Transverse colon (tissue), 4 donors: ENCODE measurements around the gene NPLOC4. TPM values are rescaled to one million over a fixed set of nuclear protein-coding genes. Genes with fewer than 3 reads are reported as not detected.

Experiments used
- DNase-seq: peaks from one replicate; pipeline ENCODE4 v3.0.0-alpha.2; 2019
- H3K27ac ChIP-seq, 4 donors: fragments of 200-600 bp; sonication (generic); 2 replicates each; pipeline ENCODE4 v1.5.1; 2016 to 2018; ENCODE audit warnings: inconsistent platforms in 4 of 4
- H3K27me3 ChIP-seq: fragments of 200-600 bp; sonication (generic); 2 replicates; pipeline ENCODE4 v1.5.1; 2017; ENCODE audit warnings: inconsistent platforms
- H3K36me3 ChIP-seq, 4 donors: fragments of 200-600 bp; sonication (generic); 2 replicates each; pipeline ENCODE4 v1.5.1; 2017 to 2019; ENCODE audit warnings: inconsistent platforms in 4 of 4
- H3K4me1 ChIP-seq, 4 donors: fragments of 200-600 bp; sonication (generic); 2 replicates each; pipeline ENCODE4 v1.5.1; 2017 to 2020; ENCODE audit warnings: inconsistent platforms in 4 of 4
- H3K4me3 ChIP-seq, 4 donors: fragments of 200-600 bp; sonication (generic); 1 replicate in 1 of 4; 2 replicates in 3 of 4; pipeline versions ENCODE4 v1.5.1 to v1.6.1; 2017 to 2019; ENCODE audit warnings: inconsistent platforms in 4 of 4
- H3K9me3 ChIP-seq, 2 donors: fragments of 200-600 bp; sonication (generic); 2 replicates each; pipeline ENCODE4 v1.5.1; 2017 to 2019; ENCODE audit warnings: inconsistent platforms in 2 of 2
- CTCF ChIP-seq, 5 experiments: fragments of 200-600 bp in 3 of 5; fragments of 450-650 bp in 2 of 5; sonication (generic) in 3 of 5; IDR thresholded peaks; 1 replicate in 2 of 5; 2 replicates in 3 of 5; pipeline ENCODE4 v1.5.1; 2016 to 2017; ENCODE audit warnings: antibody characterized with exemption in 5 of 5, inconsistent platforms in 3 of 5, mild to moderate bottlenecking in 2 of 5, moderate library complexity in 1 of 5
- EP300 ChIP-seq: sonication (generic); formaldehyde crosslinking; IDR thresholded peaks from one replicate; pipeline ENCODE4 v1.6.1; 2017; ENCODE audit warnings: antibody characterized with exemption, low read depth
- POLR2A ChIP-seq: fragments of 450-650 bp; IDR thresholded peaks from one replicate; pipeline ENCODE4 v1.6.1; 2016; ENCODE audit warnings: antibody characterized with exemption, mild to moderate bottlenecking, moderate library complexity
- POLR2AphosphoS5 ChIP-seq, 3 donors: sonication (generic); formaldehyde crosslinking; IDR thresholded peaks; one replicate each; pipeline ENCODE4 v1.6.1; 2016; ENCODE audit warnings: antibody characterized with exemption in 3 of 3
- WGBS, 2 donors: methylation state at CpG; one replicate each; pipeline ENCODE4 v1.1.5; 2018; ENCODE audit warnings: low coverage in 1 of 2; 5-methylcytosine and 5-hydroxymethylcytosine counted together
- in situ Hi-C, 4 donors: fragments of 200-750 bp; cut with MboI; loops; one replicate each; pipeline versions ENCODE4 v1.15.0 to v1.15.1; 2017; ENCODE audit warnings: low sequenced_read_pairs in 3 of 4, low pct_ligation_motif_present in 1 of 4, low pct_unique_long_range_greater_than_20kb in 1 of 4
- intact Hi-C: fragments of 100-400 bp; cut with DNase I; formaldehyde crosslinking; loops from one replicate; pipeline ENCODE4 v1.15.1; 2023; ENCODE audit warnings: low total_unique reads
- total RNA-seq, 4 donors: library from RNA; depleted of rRNA; stranded (reverse); fragments of >200 nt; gene quantifications; one replicate each; pipeline ENCODE4 v1.1.0, GENCODE V29; 2016

The NPLOC4 gene
- total RNA-seq, 4 donors from 2014 or later: 59.9 to 323 (median 84.6) TPM

GRCh38 chr17:81524039-81524864, 112.7 kb downstream of the NPLOC4 start:
- Histone ChIP-seq H3K36me3 (no peaks in the 10 kb centered on the region), H3K4me1 (peaks cover 9 to 29% (median 16%) of the 10 kb centered on the region in 4 donors), H3K4me3 (no peak overlapping the region), H3K9me3 (no peaks in the 10 kb centered on the region), H3K27ac (no peak overlapping the region), H3K27me3 (peaks cover 67% of the 10 kb centered on the region)
- intact Hi-C loops (no loop called here), in situ Hi-C loops (no loop called here)
- DNase-seq: no peak
- WGBS, 2 donors: 73% methylated on average over 12 of the region's 18 CpGs; no CpG with 5 or more reads in 1 of the 2 donors
- no peak for TF ChIP-seq POLR2AphosphoS5 (IDR thresholded peaks at IDR 0.05)
- no peak for TF ChIP-seq CTCF (IDR thresholded peaks at IDR 0.05)
- no peak for TF ChIP-seq POLR2A
- no peak for TF ChIP-seq EP300

GRCh38 chr17:81523402-81524038, 113.4 kb downstream of the NPLOC4 start:
- H3K36me3 ChIP-seq: no peaks in the 10 kb centered on the region
- in situ Hi-C loops: no loop called here
- no peak overlapping the region for H3K27ac ChIP-seq
- no peak for DNase-seq
- H3K27me3 ChIP-seq: peaks cover 59% of the 10 kb centered on the region
- no peaks in the 10 kb centered on the region for H3K9me3 ChIP-seq
- H3K4me3 ChIP-seq: no peak overlapping the region
- H3K4me1 ChIP-seq: peaks cover 17 to 35% (median 22%) of the 10 kb centered on the region in 4 donors
- TF ChIP-seq CTCF (IDR thresholded peaks at IDR 0.05) (no peak), EP300 (no peak), POLR2AphosphoS5 (IDR thresholded peaks at IDR 0.05) (no peak), POLR2A (no peak)
- 68% methylated on average over 10 of the region's 17 CpGs; no CpG with 5 or more reads in 1 of the 2 donors for WGBS, 2 donors
- intact Hi-C loops: loop anchor here (1.0 kb wide), 1 partner anchor 36 kb away; no protein-coding TSS in a partner anchor

- Histone ChIP-seq H3K36me3 (no peaks in the 10 kb centered on the region), H3K27ac (no peak overlapping the region), H3K4me3 (no peak overlapping the region), H3K4me1 (peaks cover 23 to 35% (median 26%) of the 10 kb centered on the region in 4 donors), H3K27me3 (peaks cover 52% of the 10 kb centered on the region), H3K9me3 (no peaks in the 10 kb centered on the region)
- no peak for DNase-seq
- WGBS, 2 donors: 68 to 70% methylated on average over 3 to 24 of the region's 26 CpGs
- no peak for TF ChIP-seq CTCF (IDR thresholded peaks at IDR 0.05)
- no peak for TF ChIP-seq POLR2A
- no peak for TF ChIP-seq EP300
- no peak for TF ChIP-seq POLR2AphosphoS5 (IDR thresholded peaks at IDR 0.05)
- intact Hi-C loops (loop anchor here (1.0 kb wide), 1 partner anchor 35 kb away; no protein-coding TSS in a partner anchor), in situ Hi-C loops (no loop called here)
Measured at GRCh38 chr17:81522491-81523401, 114.2 kb downstream of the NPLOC4 start.
